Gastroesophageal sphincter (tissue), 3 donors: ENCODE results near the gene PHKA1.

Source experiments
- CTCF ChIP-seq, 4 experiments: fragments of 200-600 bp in 2 of 4; fragments of 450-650 bp in 2 of 4; sonication (generic) in 1 of 4; IDR thresholded peaks; one replicate each; pipeline ENCODE4 v1.5.1; 2017 to 2019; ENCODE audit warnings: antibody characterized with exemption in 4 of 4, mild to moderate bottlenecking in 2 of 4, moderate library complexity in 2 of 4
- POLR2A ChIP-seq, 2 donors: fragments of 450-650 bp; IDR thresholded peaks; one replicate each; pipeline ENCODE4 v1.6.1; 2017; ENCODE audit warnings: antibody characterized with exemption in 2 of 2, mild to moderate bottlenecking in 2 of 2, moderate library complexity in 1 of 2
- POLR2AphosphoS5 ChIP-seq: sonication (generic); formaldehyde crosslinking; IDR thresholded peaks from one replicate; pipeline ENCODE4 v1.6.1; 2017; ENCODE audit warnings: antibody characterized with exemption

- TF ChIP-seq CTCF (IDR thresholded peaks at IDR 0.05) (no peak), POLR2AphosphoS5 (no peak), POLR2A (IDR thresholded peaks at IDR 0.05) (no peak)
Measured at GRCh38 chrX:72569786-72570185, 144.3 kb downstream of the PHKA1 start.
